GM23338 (cell line): ENCODE measurements around the gene ATG7.

Experiments
- CTCF ChIP-seq, 2 experiments: fragments of 200-600 bp in 1 of 2; sonication (generic) in 1 of 2; conservative IDR thresholded peaks; 2 replicates each; pipeline versions ENCODE4 v1.5.1 to v1.6.1; 2016 to 2017; ENCODE audit warnings: antibody characterized with exemption in 2 of 2, low read depth in 2 of 2, mild to moderate bottlenecking in 2 of 2, moderate library complexity in 1 of 2
- EZH2phosphoT487 ChIP-seq: fragments of 200-600 bp; sonication (generic); IDR thresholded peaks from one replicate; pipeline ENCODE4 v1.8.1; 2018; ENCODE audit warnings: antibody characterized with exemption; ENCODE audit not compliant: unreplicated experiment

GRCh38 chr3:11371747-11372146, 99.5 kb downstream of the ATG7 start:
- TF ChIP-seq CTCF (conservative IDR thresholded peaks at IDR 0.05; ENCODE audit: low read depth in 2 of 2) (no peak), EZH2phosphoT487 (no peak)
